Measurements from ENCODE around the gene GALNT11.

- no peak for TF ChIP-seq POLR2A (IDR thresholded peaks at IDR 0.05)
- TF ChIP-seq, protein P1, sequence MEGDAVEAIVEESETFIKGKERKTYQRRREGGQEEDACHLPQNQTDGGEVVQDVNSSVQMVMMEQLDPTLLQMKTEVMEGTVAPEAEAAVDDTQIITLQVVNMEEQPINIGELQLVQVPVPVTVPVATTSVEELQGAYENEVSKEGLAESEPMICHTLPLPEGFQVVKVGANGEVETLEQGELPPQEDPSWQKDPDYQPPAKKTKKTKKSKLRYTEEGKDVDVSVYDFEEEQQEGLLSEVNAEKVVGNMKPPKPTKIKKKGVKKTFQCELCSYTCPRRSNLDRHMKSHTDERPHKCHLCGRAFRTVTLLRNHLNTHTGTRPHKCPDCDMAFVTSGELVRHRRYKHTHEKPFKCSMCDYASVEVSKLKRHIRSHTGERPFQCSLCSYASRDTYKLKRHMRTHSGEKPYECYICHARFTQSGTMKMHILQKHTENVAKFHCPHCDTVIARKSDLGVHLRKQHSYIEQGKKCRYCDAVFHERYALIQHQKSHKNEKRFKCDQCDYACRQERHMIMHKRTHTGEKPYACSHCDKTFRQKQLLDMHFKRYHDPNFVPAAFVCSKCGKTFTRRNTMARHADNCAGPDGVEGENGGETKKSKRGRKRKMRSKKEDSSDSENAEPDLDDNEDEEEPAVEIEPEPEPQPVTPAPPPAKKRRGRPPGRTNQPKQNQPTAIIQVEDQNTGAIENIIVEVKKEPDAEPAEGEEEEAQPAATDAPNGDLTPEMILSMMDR (IDR thresholded peaks at IDR 0.05) = no peak
Measured at GRCh38 chr7:152089183-152089582, 63.7 kb downstream of the GALNT11 start.

Data from Peyer's patch (tissue), 4 donors.